ENCODE measurements around the gene ADCY5. TPM values are rescaled to one million over a fixed set of nuclear protein-coding genes. Genes with fewer than 3 reads are reported as not detected.

Gene ADCY5
- total RNA-seq, 4 donors from 2014 or later, result 119 to 251 (median 185) TPM

DNA sequence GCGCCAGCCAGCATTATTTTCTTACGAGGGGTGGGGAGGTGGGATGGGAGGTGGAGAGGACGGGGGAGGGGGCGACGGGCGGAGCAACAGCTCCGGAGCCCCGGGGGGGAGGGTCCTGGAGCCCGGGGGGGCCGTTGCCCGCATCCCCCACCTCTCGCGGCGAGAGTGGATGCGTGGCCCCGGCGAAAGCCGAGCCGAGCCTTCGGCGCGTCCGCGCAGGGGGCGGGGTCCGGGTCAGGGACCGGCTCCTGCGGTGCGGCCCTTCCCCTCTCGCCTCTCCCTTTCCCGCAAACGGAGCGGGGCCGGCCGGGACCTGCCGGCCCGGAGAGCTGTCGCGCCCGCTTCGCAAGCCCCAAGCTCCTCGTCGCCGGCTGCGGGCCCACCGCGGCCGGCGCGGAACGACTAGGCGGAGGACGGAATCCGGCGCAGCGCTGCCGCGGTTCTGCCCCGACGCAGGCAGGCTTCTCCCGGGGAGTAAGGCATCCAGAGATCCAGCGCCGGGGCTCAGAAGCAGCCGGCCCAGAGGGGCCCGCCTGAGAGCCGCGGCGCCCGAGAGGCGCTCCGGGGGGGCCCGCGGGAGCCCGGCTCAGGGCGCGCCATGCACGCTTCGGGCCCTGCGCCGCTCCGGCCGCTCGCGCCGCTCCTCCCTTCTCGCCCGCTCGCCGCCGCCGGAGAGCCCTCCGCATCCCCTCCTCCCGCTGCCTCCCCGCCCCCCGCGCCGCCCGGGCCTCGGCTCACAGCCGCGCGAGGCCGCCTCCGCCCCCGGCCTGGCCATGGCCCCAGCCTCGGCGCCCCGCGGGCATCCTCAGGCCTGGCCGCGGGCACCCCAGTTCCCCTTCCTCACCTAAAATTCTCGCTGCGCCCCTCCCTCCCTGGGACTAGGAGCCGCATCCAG is 459 bp upstream of the ADCY5 start:
- peak; percentile 66 for ATAC-seq
- peaks cover 0 to 53% (median 2%) of the 10 kb centered on the region in 3 donors for H3K4me1 ChIP-seq
- H3K4me3 ChIP-seq, result peak overlapping the region; percentile 81 to 91
- H3K27ac ChIP-seq, result peak overlapping the region; percentile 93 to 98 (median 96)
- 0% methylated on average over 4 of the region's 114 CpGs; no CpG with 5 or more reads in 1 of the 2 donors for WGBS, 2 donors (ENCODE audit: low coverage in 1 of 2)
- H3K36me3 ChIP-seq, result no peaks in the 10 kb centered on the region
- TF ChIP-seq EP300 (IDR thresholded peaks at IDR 0.05) (no peak), POLR2AphosphoS5 (IDR thresholded peaks at IDR 0.05) (no peak), POLR2A (IDR thresholded peaks at IDR 0.05) (peak in 1 of 2 donors; percentile 50)
- H3K9me3 ChIP-seq, result no peaks in the 10 kb centered on the region
- peaks cover 25% of the 10 kb centered on the region for H3K27me3 ChIP-seq

DNA sequence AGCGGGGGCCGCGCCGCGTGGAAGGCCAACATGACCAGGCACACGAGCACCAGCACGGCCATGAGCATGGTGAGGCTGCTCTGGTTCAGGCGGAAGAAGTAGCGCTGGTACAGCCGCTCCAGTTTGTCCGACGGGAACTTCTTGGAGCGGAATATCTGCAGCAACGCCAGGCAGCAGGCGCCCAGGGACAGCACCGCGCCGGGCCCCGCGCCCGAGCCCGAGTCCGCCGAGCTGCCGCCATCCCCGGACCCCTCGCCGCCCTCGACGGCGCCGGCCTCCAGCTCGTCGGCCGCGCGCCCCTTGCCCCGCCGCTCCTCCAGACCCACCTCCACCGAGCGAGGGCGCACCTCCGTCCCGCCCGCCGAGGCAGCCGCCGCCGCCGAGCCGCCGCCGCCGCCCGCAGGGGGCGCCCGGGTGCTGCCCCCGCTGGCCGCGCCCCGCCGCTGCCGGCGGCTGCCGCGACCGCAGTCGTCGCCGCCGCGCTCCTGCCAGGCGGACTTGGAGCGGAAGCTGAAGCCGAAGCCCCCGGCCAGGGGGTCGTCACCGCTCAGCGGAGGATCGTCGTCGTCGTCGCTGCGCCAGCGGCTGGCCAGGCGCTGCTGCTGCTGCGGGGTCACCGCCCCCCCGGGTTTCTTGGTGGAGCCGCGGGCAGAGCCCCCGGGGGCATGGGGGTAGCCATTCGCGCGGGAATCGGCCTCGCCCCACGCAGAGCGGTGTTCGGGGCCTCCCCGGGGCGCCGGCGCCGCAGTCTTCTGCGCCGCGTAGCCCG is 957 bp downstream of the ADCY5 start:
- peak overlapping the region; percentile 93 to 98 (median 96) for H3K27ac ChIP-seq
- no peaks in the 10 kb centered on the region for H3K36me3 ChIP-seq
- TF ChIP-seq, protein P1, sequence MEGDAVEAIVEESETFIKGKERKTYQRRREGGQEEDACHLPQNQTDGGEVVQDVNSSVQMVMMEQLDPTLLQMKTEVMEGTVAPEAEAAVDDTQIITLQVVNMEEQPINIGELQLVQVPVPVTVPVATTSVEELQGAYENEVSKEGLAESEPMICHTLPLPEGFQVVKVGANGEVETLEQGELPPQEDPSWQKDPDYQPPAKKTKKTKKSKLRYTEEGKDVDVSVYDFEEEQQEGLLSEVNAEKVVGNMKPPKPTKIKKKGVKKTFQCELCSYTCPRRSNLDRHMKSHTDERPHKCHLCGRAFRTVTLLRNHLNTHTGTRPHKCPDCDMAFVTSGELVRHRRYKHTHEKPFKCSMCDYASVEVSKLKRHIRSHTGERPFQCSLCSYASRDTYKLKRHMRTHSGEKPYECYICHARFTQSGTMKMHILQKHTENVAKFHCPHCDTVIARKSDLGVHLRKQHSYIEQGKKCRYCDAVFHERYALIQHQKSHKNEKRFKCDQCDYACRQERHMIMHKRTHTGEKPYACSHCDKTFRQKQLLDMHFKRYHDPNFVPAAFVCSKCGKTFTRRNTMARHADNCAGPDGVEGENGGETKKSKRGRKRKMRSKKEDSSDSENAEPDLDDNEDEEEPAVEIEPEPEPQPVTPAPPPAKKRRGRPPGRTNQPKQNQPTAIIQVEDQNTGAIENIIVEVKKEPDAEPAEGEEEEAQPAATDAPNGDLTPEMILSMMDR (IDR thresholded peaks at IDR 0.05), result peak in 3 of 4 experiments; percentile 45 to 59 (median 57)
- TF ChIP-seq EP300 (IDR thresholded peaks at IDR 0.05) (no peak), POLR2AphosphoS5 (IDR thresholded peaks at IDR 0.05) (peak; percentile 35), POLR2A (IDR thresholded peaks at IDR 0.05) (peak; percentile 44 to 50)
- H3K4me3 ChIP-seq, result peak overlapping the region; percentile 81 to 91
- peaks cover 0 to 61% (median 2%) of the 10 kb centered on the region in 3 donors for H3K4me1 ChIP-seq
- WGBS, 2 donors (ENCODE audit: low coverage in 1 of 2), result 28 to 67% methylated on average over 5 to 7 of the region's 110 CpGs
- peaks cover 25% of the 10 kb centered on the region for H3K27me3 ChIP-seq
- peak; percentile 30 for ATAC-seq
- H3K9me3 ChIP-seq, result no peaks in the 10 kb centered on the region

DNA sequence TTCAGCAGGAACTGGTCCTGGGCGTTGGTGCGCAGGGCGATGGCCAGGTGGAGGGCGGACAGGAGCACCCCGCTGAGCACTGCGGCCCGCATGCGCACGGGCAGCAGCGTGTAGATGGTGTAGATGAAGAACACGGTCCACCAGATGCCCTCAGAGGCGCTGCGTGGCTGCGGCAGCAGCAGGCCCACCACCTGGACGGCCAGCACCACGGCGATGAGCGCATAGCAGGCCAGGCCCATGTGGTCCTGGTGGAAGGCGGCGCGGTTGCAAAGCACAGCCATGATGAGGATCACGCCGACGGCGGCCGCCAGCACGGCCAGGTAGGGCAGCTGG is 1.5 kb downstream of the ADCY5 start:
- Histone ChIP-seq H3K27ac (peak overlapping the region; percentile 93 to 98 (median 96)), H3K9me3 (no peaks in the 10 kb centered on the region), H3K36me3 (no peaks in the 10 kb centered on the region), H3K4me3 (peak overlapping the region; percentile 81 to 91), H3K4me1 (peaks cover 0 to 65% (median 2%) of the 10 kb centered on the region in 3 donors), H3K27me3 (peaks cover 25% of the 10 kb centered on the region)
- peak; percentile 1 for ATAC-seq
- WGBS, 2 donors (ENCODE audit: low coverage in 1 of 2), result 86% methylated on average over 13 of the region's 27 CpGs; no CpG with 5 or more reads in 1 of the 2 donors
- TF ChIP-seq EP300 (IDR thresholded peaks at IDR 0.05) (no peak), POLR2AphosphoS5 (IDR thresholded peaks at IDR 0.05) (peak; percentile 59), POLR2A (IDR thresholded peaks at IDR 0.05) (peak in 1 of 2 donors; percentile 35)

DNA sequence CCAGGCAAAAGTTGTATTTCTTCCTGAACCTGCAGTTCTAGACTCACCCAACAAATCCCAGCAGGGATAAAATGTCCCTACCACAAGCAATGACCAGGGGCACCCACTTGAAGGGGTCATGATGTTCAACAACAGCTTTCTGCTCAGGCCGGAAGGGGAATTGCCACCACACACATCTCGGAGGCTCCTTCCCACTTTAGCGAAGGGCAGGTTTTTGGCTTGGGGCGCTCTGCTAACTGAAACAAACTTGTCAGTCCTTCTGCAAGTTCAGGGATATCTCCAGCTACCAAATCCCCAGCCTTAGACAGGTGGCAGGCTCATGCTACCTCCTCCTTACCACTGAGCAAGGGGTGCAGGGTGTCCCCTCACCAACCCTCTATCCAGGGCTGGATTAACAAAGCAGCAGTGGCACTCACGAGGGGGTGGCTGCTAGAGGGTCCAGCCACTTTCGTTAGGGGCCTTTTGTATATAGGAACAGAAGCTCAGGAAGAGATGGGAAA is 2.2 kb downstream of the ADCY5 start:
- H3K36me3 ChIP-seq, result no peaks in the 10 kb centered on the region
- H3K9me3 ChIP-seq, result no peaks in the 10 kb centered on the region
- TF ChIP-seq, protein P1 (IDR thresholded peaks at IDR 0.05), result peak in 2 of 4 experiments; percentile 15 to 16
- peak; percentile 5 for TF ChIP-seq POLR2AphosphoS5 (IDR thresholded peaks at IDR 0.05)
- no peak for TF ChIP-seq EP300 (IDR thresholded peaks at IDR 0.05)
- no peak for TF ChIP-seq POLR2A (IDR thresholded peaks at IDR 0.05)
- ATAC-seq, result no peak
- 80% methylated on average over 1 of the region's 6 CpGs; no CpG with 5 or more reads in 1 of the 2 donors for WGBS, 2 donors (ENCODE audit: low coverage in 1 of 2)
- peaks cover 25% of the 10 kb centered on the region for H3K27me3 ChIP-seq
- peaks cover 0 to 73% (median 2%) of the 10 kb centered on the region in 3 donors for H3K4me1 ChIP-seq
- peak overlapping the region; percentile 81 to 91 for H3K4me3 ChIP-seq
- peak overlapping the region; percentile 93 to 98 (median 96) for H3K27ac ChIP-seq

- Histone ChIP-seq H3K4me3 (peak overlapping the region; percentile 81 to 91), H3K36me3 (no peaks in the 10 kb centered on the region), H3K4me1 (peaks cover 0 to 74% (median 2%) of the 10 kb centered on the region in 3 donors), H3K27ac (peak overlapping the region; percentile 93 to 98 (median 96)), H3K27me3 (peaks cover 25% of the 10 kb centered on the region), H3K9me3 (no peaks in the 10 kb centered on the region)
- ATAC-seq, result no peak
- WGBS, 2 donors (ENCODE audit: low coverage in 1 of 2), result 33% methylated on average over 2 of the region's 2 CpGs; no CpG with 5 or more reads in 1 of the 2 donors
- TF ChIP-seq POLR2A (IDR thresholded peaks at IDR 0.05) (no peak), EP300 (IDR thresholded peaks at IDR 0.05) (no peak), POLR2AphosphoS5 (IDR thresholded peaks at IDR 0.05) (no peak)
- TF ChIP-seq, protein P1 (IDR thresholded peaks at IDR 0.05), result no peak
Measured at GRCh38 chr3:123446210-123446609, 2.7 kb downstream of the ADCY5 start.
